Activated CD8-positive, alpha-beta memory T cell treated with anti-CD3 and anti-CD28 coated beads, Interleukin-2, amount 10 ng/mL, durations not matched to agents 7 days and 5 days (primary cell): ENCODE results near the gene PCF11. TPM values are rescaled to one million over a fixed set of nuclear protein-coding genes. Genes with fewer than 3 reads are reported as not detected.
A peak's percentile ranks its signal among the peaks of the same experiment; 100 is the strongest.
"Not testable (repeated sequence)": the region's sequence is repeated elsewhere in the genome, so short reads cannot be mapped to it uniquely, and the experiment has no call there.

Source experiments
- ATAC-seq: fragments of 150-1000 bp; cut with Tn5 transposase; one replicate; pipeline ENCODE4 v1.10.0; 2021; ENCODE audit warnings: moderate library complexity
- CTCF ChIA-PET: fragments of 350-600 bp; sonication (Branson Sonifier 250); formaldehyde crosslinking; loops from one replicate; lab custom pipeline; 2021; ENCODE audit warnings: antibody characterized with exemption; lab: Charles Lee
- DNase-seq: peaks from one replicate; pipeline ENCODE4 v3.0.0-alpha.2; 2020
- H3K27ac Mint-ChIP-seq: one replicate; pipeline ENCODE4 v1.8.0; 2021; ENCODE audit warnings: mild to moderate bottlenecking, mixed read lengths
- H3K27me3 Mint-ChIP-seq: one replicate; pipeline ENCODE4 v1.8.0; 2021; ENCODE audit warnings: mixed read lengths
- H3K36me3 Mint-ChIP-seq: one replicate; pipeline ENCODE4 v1.8.0; 2021; ENCODE audit warnings: mild to moderate bottlenecking, mixed read lengths
- H3K4me1 Mint-ChIP-seq: one replicate; pipeline ENCODE4 v1.8.0; 2021; ENCODE audit warnings: mixed read lengths
- H3K4me3 Mint-ChIP-seq: one replicate; pipeline ENCODE4 v1.8.0; 2021; ENCODE audit warnings: mild to moderate bottlenecking, moderate library complexity, mixed read lengths
- H3K9me3 Mint-ChIP-seq: one replicate; pipeline ENCODE4 v1.8.0; 2022; ENCODE audit warnings: low read depth, mixed read lengths
- total RNA-seq, 2 experiments: library from RNA; stranded (reverse); gene quantifications; one replicate each; pipeline ENCODE4 v1.2.3, GENCODE V29; 2021

Gene PCF11
- total RNA-seq, 2 experiments from 2014 or later: 71.6 to 85.0 TPM

- H3K9me3 Mint-ChIP-seq: no peaks in the 10 kb centered on the region
- H3K27ac Mint-ChIP-seq: no peak overlapping the region
- no peak overlapping the region for H3K4me3 Mint-ChIP-seq
- CTCF ChIA-PET: no interaction called here
- peaks cover 2% of the 10 kb centered on the region for H3K4me1 Mint-ChIP-seq
- ATAC-seq: no peak
- no peak for DNase-seq
- H3K27me3 Mint-ChIP-seq: no peaks in the 10 kb centered on the region
- no peaks in the 10 kb centered on the region for H3K36me3 Mint-ChIP-seq
Measured at GRCh38 chr11:83132191-83132590, 24.7 kb upstream of the PCF11 start.

GRCh38 chr11:83133266-83133665 lies 23.7 kb upstream of the PCF11 start:
- H3K9me3 Mint-ChIP-seq, ATAC-seq, CTCF ChIA-PET, H3K27me3 Mint-ChIP-seq, H3K4me3 Mint-ChIP-seq, H3K4me1 Mint-ChIP-seq, DNase-seq, H3K27ac Mint-ChIP-seq, H3K36me3 Mint-ChIP-seq: not testable (repeated sequence)

- no peaks in the 10 kb centered on the region for H3K36me3 Mint-ChIP-seq
- CTCF ChIA-PET: interaction anchor here (1.2 kb wide), 1 partner anchor 11 kb away, joined by 3 read pairs; no protein-coding TSS in a partner anchor
- DNase-seq (no peak), ATAC-seq (no peak)
- no peak overlapping the region for H3K27ac Mint-ChIP-seq
- no peak overlapping the region for H3K4me3 Mint-ChIP-seq
- H3K4me1 Mint-ChIP-seq: peaks cover 4% of the 10 kb centered on the region
- H3K27me3 Mint-ChIP-seq: no peaks in the 10 kb centered on the region
- H3K9me3 Mint-ChIP-seq: no peaks in the 10 kb centered on the region
Measured at GRCh38 chr11:83139310-83139709, 17.6 kb upstream of the PCF11 start.

GRCh38 chr11:83140691-83141455 lies 16.1 kb upstream of the PCF11 start:
- DNase-seq (no peak), ATAC-seq (no peak)
- no peaks in the 10 kb centered on the region for H3K9me3 Mint-ChIP-seq
- H3K27ac Mint-ChIP-seq: no peak overlapping the region
- no peak overlapping the region for H3K4me3 Mint-ChIP-seq
- no peaks in the 10 kb centered on the region for H3K36me3 Mint-ChIP-seq
- H3K4me1 Mint-ChIP-seq: peaks cover 4% of the 10 kb centered on the region
- H3K27me3 Mint-ChIP-seq: no peaks in the 10 kb centered on the region
- CTCF ChIA-PET: no interaction called here

- CTCF ChIA-PET: interaction anchor here (0.6 to 1.0 kb wide), 3 partner anchors 8 to 127 kb away, joined by 3 to 4 read pairs (median 4); no protein-coding TSS in a partner anchor
- H3K9me3 Mint-ChIP-seq: no peaks in the 10 kb centered on the region
- H3K4me3 Mint-ChIP-seq: no peak overlapping the region
- H3K36me3 Mint-ChIP-seq: no peaks in the 10 kb centered on the region
- H3K4me1 Mint-ChIP-seq: peaks cover 7% of the 10 kb centered on the region
- peaks cover 3% of the 10 kb centered on the region for H3K27me3 Mint-ChIP-seq
- DNase-seq (no peak), ATAC-seq (no peak)
- no peak overlapping the region for H3K27ac Mint-ChIP-seq
Measured at GRCh38 chr11:83147895-83148294, 9.0 kb upstream of the PCF11 start.

GRCh38 chr11:83150450-83150849 lies 6.5 kb upstream of the PCF11 start:
- Mint-ChIP-seq H3K27ac (no peak overlapping the region), H3K9me3 (no peaks in the 10 kb centered on the region), H3K27me3 (peaks cover 3% of the 10 kb centered on the region), H3K4me3 (no peak overlapping the region), H3K4me1 (peaks cover 15% of the 10 kb centered on the region), H3K36me3 (no peaks in the 10 kb centered on the region)
- CTCF ChIA-PET: interaction anchor here (0.7 to 1.0 kb wide), 3 partner anchors 11 to 26 kb away, joined by 3 to 4 read pairs (median 3); no protein-coding TSS in a partner anchor
- no peak for ATAC-seq
- DNase-seq: no peak

- DNase-seq: no peak
- Mint-ChIP-seq H3K4me3 (no peak overlapping the region), H3K27ac (no peak overlapping the region), H3K36me3 (no peaks in the 10 kb centered on the region), H3K9me3 (no peaks in the 10 kb centered on the region), H3K4me1 (peaks cover 17% of the 10 kb centered on the region), H3K27me3 (peaks cover 3% of the 10 kb centered on the region)
- ATAC-seq: no peak
- CTCF ChIA-PET: interaction anchor here (0.9 kb wide), 1 partner anchor 11 kb away, joined by 4 read pairs; no protein-coding TSS in a partner anchor
Measured at GRCh38 chr11:83151274-83151977, 5.5 kb upstream of the PCF11 start.

- Mint-ChIP-seq H3K27me3 (peaks cover 3% of the 10 kb centered on the region), H3K36me3 (no peaks in the 10 kb centered on the region), H3K4me1 (peaks cover 17% of the 10 kb centered on the region), H3K9me3 (no peaks in the 10 kb centered on the region), H3K27ac (no peak overlapping the region), H3K4me3 (no peak overlapping the region)
- ATAC-seq (no peak), DNase-seq (no peak)
- CTCF ChIA-PET: no interaction called here
Measured at GRCh38 chr11:83152264-83152663, 4.7 kb upstream of the PCF11 start.

- CTCF ChIA-PET: no interaction called here
- H3K27ac Mint-ChIP-seq: no peak overlapping the region
- ATAC-seq: no peak
- no peaks in the 10 kb centered on the region for H3K9me3 Mint-ChIP-seq
- DNase-seq: no peak
- H3K27me3 Mint-ChIP-seq: no peaks in the 10 kb centered on the region
- peaks cover 17% of the 10 kb centered on the region for H3K4me1 Mint-ChIP-seq
- H3K4me3 Mint-ChIP-seq: no peak overlapping the region
- peaks cover 13% of the 10 kb centered on the region for H3K36me3 Mint-ChIP-seq
Measured at GRCh38 chr11:83153764-83154163, 3.2 kb upstream of the PCF11 start.

- peak overlapping the region; percentile 99 for H3K27ac Mint-ChIP-seq
- peak; percentile 89 for ATAC-seq
- H3K4me3 Mint-ChIP-seq: peak overlapping the region; percentile 100
- H3K9me3 Mint-ChIP-seq: no peaks in the 10 kb centered on the region
- no peaks in the 10 kb centered on the region for H3K27me3 Mint-ChIP-seq
- DNase-seq: peak; percentile 99
- peaks cover 36% of the 10 kb centered on the region for H3K36me3 Mint-ChIP-seq
- peaks cover 32% of the 10 kb centered on the region for H3K4me1 Mint-ChIP-seq
- CTCF ChIA-PET: interaction anchor here (0.7 to 2.7 kb wide), 14 partner anchors 9 to 289 kb away, joined by 3 to 11 read pairs (median 4); partner anchors contain the start of genes DDIAS, PRCP and RAB30
Measured at GRCh38 chr11:83156144-83156995, 561 bp upstream of the PCF11 start.

GRCh38 chr11:83157594-83158356 lies 844 bp downstream of the PCF11 start:
- H3K27me3 Mint-ChIP-seq: no peaks in the 10 kb centered on the region
- H3K4me3 Mint-ChIP-seq: peak overlapping the region; percentile 100
- no peaks in the 10 kb centered on the region for H3K9me3 Mint-ChIP-seq
- DNase-seq (peak; percentile 71), ATAC-seq (no peak)
- H3K4me1 Mint-ChIP-seq: peaks cover 41% of the 10 kb centered on the region
- CTCF ChIA-PET: interaction anchor here (1.5 to 2.7 kb wide), 4 partner anchors 236 to 290 kb away, joined by 4 to 9 read pairs (median 5); partner anchors contain the start of genes DDIAS and PRCP
- H3K36me3 Mint-ChIP-seq: peaks cover 43% of the 10 kb centered on the region
- peak overlapping the region; percentile 99 for H3K27ac Mint-ChIP-seq

GRCh38 chr11:83158357-83158786 lies 1.4 kb downstream of the PCF11 start:
- peaks cover 44% of the 10 kb centered on the region for H3K4me1 Mint-ChIP-seq
- ATAC-seq (no peak), DNase-seq (no peak)
- no peaks in the 10 kb centered on the region for H3K9me3 Mint-ChIP-seq
- CTCF ChIA-PET: interaction anchor here (2.1 to 2.7 kb wide), 2 partner anchors 237 to 257 kb away, joined by 4 to 6 read pairs; partner anchors contain the start of gene DDIAS
- H3K36me3 Mint-ChIP-seq: peaks cover 43% of the 10 kb centered on the region
- peak overlapping the region; percentile 99 for H3K27ac Mint-ChIP-seq
- H3K4me3 Mint-ChIP-seq: peak overlapping the region; percentile 100
- H3K27me3 Mint-ChIP-seq: no peaks in the 10 kb centered on the region
